ENCODE data around the gene MLLT6. TPM values are rescaled to one million over a fixed set of nuclear protein-coding genes. Genes with fewer than 3 reads are reported as not detected.

MLLT6 gene
- 100 to 1,000 TPM; 211 to 219 TPM for total RNA-seq

DNA sequence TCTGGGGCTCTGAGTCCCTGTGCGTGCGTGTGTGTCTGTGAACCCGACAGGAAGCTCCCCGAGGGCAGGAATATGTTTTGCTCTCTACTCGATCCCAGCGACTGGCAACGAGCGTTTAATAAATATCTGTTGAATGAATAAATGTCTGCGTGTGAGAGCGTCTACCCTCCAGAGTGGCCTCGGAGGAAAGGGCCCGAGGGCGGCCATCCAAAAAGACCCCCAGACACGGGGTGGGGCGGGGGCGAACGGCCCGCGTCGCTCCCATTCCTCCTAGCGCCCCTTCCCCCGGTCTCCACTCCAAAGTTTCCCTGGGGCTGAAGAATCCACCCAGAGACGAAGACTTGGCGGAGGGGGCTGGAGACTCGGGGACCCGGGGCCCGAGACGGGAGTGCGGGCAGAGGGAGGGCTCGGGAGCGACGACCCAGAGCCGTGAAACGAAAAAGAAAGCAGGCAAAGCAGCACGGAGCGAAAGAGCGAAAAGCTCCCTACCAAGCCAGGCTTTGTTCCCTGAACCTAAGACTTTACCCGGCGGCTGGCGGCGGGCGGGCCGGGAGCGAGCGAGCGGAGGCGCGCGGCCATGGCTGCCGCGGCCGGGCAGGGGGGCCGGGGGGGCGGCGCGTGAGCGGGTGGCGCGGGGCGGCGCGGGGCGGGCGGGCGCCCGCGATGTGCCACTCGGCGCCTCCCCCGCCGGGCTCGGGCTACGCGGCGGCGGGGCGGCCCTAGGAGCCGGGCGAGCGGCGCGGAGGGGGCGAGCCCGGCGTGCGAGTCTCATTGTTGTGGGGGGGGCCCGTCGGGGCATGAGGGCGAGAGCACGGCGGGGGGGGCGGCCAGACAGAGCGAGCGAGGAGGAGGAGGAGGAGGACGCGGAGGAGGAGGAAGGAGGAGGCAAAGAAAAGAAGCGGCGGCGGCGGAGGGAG is at the start of gene MLLT6:
Gene MLLT6 (plus strand): TSS at position 668 of the 917 bp plus-strand sequence. CDS start 360 bp downstream, outside the sequence.
- Mint-ChIP-seq H3K36me3 (ENCODE audit: low read depth) (peaks cover 32% of the 10 kb centered on the region), H3K27ac (peak within 1 kb of the TSS; percentile 97), H3K27me3 (ENCODE audit: low read depth) (no peaks in the 10 kb centered on the region), H3K4me1 (ENCODE audit: low read depth) (peaks cover 59% of the 10 kb centered on the region), H3K9me3 (ENCODE audit: insufficient read depth) (no peaks in the 10 kb centered on the region), H3K4me3 (peak within 1 kb of the TSS; percentile 95)
- POLR2A ChIA-PET = interaction anchor here (0.6 to 7.3 kb wide), 15 partner anchors 9 to 121 kb away, joined by 3 to 92 read pairs (median 9); partner anchors contain the start of genes CWC25 and PSMB3
- peak; percentile 38 for ATAC-seq
- peak; percentile 80 for DNase-seq
- CTCF ChIA-PET = interaction anchor here (1.6 to 3.9 kb wide), 5 partner anchors 8 to 30 kb away, joined by 5 to 27 read pairs (median 11); partner anchors contain the start of gene CISD3

DNA sequence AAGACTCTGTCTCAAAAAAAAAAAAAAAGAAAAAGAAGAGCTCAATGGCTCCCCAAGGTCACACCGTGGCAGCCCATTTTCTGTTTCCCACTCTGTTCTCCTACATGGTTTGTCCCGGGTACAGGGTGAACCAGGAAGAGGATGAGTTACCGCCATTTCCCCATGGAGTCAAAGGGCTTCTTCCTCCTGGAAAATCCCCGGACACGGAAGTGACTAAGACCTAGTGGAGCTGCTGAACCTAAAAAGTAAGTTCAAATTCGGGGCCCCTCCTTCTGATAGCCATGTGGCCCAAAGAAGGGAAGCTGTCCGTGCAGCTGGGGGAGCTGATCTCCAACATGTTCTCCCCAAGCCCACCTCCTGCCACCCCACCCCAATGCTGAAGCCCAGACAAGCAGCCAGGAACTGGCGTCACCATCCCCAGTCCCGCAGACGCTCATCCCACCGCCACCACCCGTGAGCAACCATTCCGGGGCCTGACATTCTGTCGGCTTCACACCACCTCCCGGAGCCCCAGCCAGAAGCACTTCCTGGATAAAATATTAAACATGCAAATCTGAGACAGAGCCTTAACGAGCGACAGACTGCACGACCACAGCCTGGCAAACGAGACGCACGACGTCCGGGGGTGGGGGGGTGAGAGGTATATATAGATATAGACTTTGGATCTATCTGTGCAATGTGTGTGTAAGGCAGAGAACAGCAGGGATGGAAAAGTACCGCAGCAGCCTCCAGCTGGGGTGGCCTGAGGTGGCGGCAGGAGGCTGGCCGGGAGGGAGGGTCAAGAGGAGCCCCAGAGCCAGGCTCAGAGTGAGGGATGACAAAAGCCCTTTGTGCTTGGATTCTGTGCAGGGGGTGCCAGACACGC is 47.9 kb upstream of the MLLT6 start:
- no peak for ATAC-seq
- ChIA-PET CTCF (interaction anchor here (1.8 to 3.1 kb wide), 3 partner anchors 10 to 99 kb away, joined by 4 to 9 read pairs (median 6); no protein-coding TSS in a partner anchor), POLR2A (no interaction called here)

GRCh38 chr17:38657824-38658740 is 47.0 kb upstream of the MLLT6 start:
- Mint-ChIP-seq H3K9me3 (ENCODE audit: insufficient read depth) (no peaks in the 10 kb centered on the region), H3K4me1 (ENCODE audit: low read depth) (peaks cover 27% of the 10 kb centered on the region), H3K4me3 (no peak overlapping the region), H3K36me3 (ENCODE audit: low read depth) (no peaks in the 10 kb centered on the region), H3K27me3 (ENCODE audit: low read depth) (peaks cover 16% of the 10 kb centered on the region), H3K27ac (peak overlapping the region; percentile 32)
- ChIA-PET POLR2A (no interaction called here), CTCF (interaction anchor here (1.9 to 14.3 kb wide), 3 partner anchors 9 to 100 kb away, joined by 6 to 345 read pairs (median 9); no protein-coding TSS in a partner anchor)
- ATAC-seq (no peak), DNase-seq (no peak)

More for the DNA sequence above, 47.9 kb upstream of the MLLT6 start:
- Mint-ChIP-seq H3K9me3 (ENCODE audit: insufficient read depth) (no peaks in the 10 kb centered on the region), H3K27me3 (ENCODE audit: low read depth) (peaks cover 16% of the 10 kb centered on the region), H3K4me1 (ENCODE audit: low read depth) (peaks cover 27% of the 10 kb centered on the region), H3K4me3 (no peak overlapping the region), H3K27ac (no peak overlapping the region), H3K36me3 (ENCODE audit: low read depth) (no peaks in the 10 kb centered on the region)
- no peak for DNase-seq

DNA sequence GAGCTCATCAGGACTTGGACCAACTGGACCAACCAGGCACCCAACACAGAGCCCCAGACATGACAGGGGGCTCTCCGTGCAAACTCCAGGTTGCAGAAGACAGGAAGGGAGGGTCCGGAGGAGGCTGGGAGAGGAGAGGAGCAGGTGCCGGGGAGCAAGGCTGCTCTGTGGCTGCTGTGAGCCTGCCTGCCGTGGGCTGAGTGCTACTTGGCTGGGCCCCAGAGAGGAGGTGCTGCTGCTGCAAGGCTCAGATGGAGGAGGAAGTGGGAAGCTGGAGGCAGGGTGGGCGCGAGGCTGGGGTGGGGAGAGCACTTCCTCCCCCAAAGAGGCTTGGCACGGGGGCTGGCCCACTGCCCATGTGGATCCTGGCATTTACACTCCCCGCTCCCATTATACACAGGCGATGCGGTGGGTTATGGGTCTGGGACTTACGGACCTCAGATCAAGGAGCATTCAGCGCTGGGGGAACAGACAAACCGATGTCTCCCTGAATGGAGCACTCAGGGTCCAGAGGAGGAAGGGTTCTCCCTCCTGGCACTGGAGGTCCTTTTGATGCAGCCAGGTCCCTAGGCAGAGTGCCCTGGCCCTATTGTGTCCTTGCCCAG is 46.2 kb upstream of the MLLT6 start:
- ATAC-seq (peak; percentile 29), DNase-seq (no peak)
- H3K9me3 Mint-ChIP-seq (ENCODE audit: insufficient read depth) = no peaks in the 10 kb centered on the region
- no peak overlapping the region for H3K4me3 Mint-ChIP-seq
- peaks cover 27% of the 10 kb centered on the region for H3K4me1 Mint-ChIP-seq (ENCODE audit: low read depth)
- H3K27ac Mint-ChIP-seq = peak overlapping the region; percentile 32
- H3K27me3 Mint-ChIP-seq (ENCODE audit: low read depth) = peaks cover 16% of the 10 kb centered on the region
- no peaks in the 10 kb centered on the region for H3K36me3 Mint-ChIP-seq (ENCODE audit: low read depth)
- ChIA-PET CTCF (interaction anchor here (3.1 to 14.3 kb wide), 2 partner anchors 8 to 101 kb away, joined by 9 to 345 read pairs; no protein-coding TSS in a partner anchor), POLR2A (interaction anchor here (0.6 kb wide), 1 partner anchor 15 kb away, joined by 3 read pairs; no protein-coding TSS in a partner anchor)

- POLR2A ChIA-PET = interaction anchor here (0.6 kb wide), 1 partner anchor 15 kb away, joined by 3 read pairs; no protein-coding TSS in a partner anchor
- DNase-seq = no peak
- no peaks in the 10 kb centered on the region for H3K9me3 Mint-ChIP-seq (ENCODE audit: insufficient read depth)
- no peaks in the 10 kb centered on the region for H3K36me3 Mint-ChIP-seq (ENCODE audit: low read depth)
- no peak for ATAC-seq
- H3K4me1 Mint-ChIP-seq (ENCODE audit: low read depth) = peaks cover 25% of the 10 kb centered on the region
- peaks cover 14% of the 10 kb centered on the region for H3K27me3 Mint-ChIP-seq (ENCODE audit: low read depth)
- H3K4me3 Mint-ChIP-seq = no peak overlapping the region
- CTCF ChIA-PET = interaction anchor here (3.1 to 14.3 kb wide), 2 partner anchors 8 to 101 kb away, joined by 9 to 345 read pairs; no protein-coding TSS in a partner anchor
- H3K27ac Mint-ChIP-seq = no peak overlapping the region
These were observed 45.7 kb upstream of the MLLT6 start for GRCh38 chr17:38659415-38659814.

DNA sequence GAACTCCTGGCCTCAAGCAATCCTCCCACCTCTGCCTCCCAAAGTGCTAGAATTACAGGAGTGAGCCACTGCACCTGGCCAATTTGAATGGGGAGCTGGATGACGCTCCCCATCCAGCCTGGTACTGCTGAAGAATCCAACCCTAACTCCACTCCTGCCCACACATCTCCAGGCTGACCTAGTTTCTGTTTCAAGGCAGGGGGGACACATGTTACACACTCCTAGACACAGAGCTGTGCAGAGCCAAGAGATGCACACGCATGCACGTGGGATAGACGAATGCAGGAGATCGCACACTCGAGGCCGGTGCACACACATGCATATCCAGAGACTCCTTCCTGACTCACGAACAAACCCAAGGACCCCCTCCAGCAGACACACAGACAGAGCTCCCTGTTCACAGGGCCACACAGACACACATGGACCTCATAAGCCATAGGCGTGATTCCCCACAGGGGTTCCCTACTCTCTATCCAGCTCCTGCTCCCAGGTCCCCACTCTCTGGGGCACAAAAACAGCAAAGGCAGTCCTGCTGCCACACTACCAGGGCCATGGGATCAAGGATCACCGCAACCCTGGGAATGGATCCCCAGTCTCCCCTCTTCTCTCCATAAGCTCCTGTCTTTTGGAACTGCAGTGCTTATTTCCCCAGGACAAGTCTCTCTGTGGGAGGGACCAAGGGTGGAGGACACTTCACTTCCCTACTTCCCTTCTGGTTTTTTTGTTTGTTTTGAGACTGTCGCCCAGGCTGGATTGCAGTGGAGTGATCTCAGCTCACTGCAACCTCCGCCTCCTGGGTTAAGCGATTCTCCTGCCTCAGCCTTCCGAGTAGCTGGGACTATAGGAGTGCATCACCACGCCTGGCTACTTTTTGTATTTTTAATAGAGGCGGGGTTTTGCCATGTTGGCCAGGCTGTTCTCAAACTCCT is 44.7 kb upstream of the MLLT6 start:
- Mint-ChIP-seq H3K4me1 (ENCODE audit: low read depth) (peaks cover 20% of the 10 kb centered on the region), H3K9me3 (ENCODE audit: insufficient read depth) (no peaks in the 10 kb centered on the region), H3K4me3 (no peak overlapping the region), H3K27ac (no peak overlapping the region), H3K27me3 (ENCODE audit: low read depth) (peaks cover 13% of the 10 kb centered on the region), H3K36me3 (ENCODE audit: low read depth) (no peaks in the 10 kb centered on the region)
- DNase-seq = no peak
- POLR2A ChIA-PET = interaction anchor here (0.6 kb wide), 1 partner anchor 1159 kb away, joined by 3 read pairs; no protein-coding TSS in a partner anchor
- CTCF ChIA-PET = interaction anchor here (14.3 kb wide), 1 partner anchor 102 kb away, joined by 345 read pairs; no protein-coding TSS in a partner anchor
- no peak for ATAC-seq

- peak; percentile 64 for DNase-seq
- Mint-ChIP-seq H3K36me3 (ENCODE audit: low read depth) (no peaks in the 10 kb centered on the region), H3K4me1 (ENCODE audit: low read depth) (peaks cover 9% of the 10 kb centered on the region), H3K9me3 (ENCODE audit: insufficient read depth) (no peaks in the 10 kb centered on the region), H3K27ac (no peak overlapping the region), H3K4me3 (no peak overlapping the region), H3K27me3 (ENCODE audit: low read depth) (peaks cover 22% of the 10 kb centered on the region)
- CTCF ChIA-PET = interaction anchor here (1.0 to 14.3 kb wide), 15 partner anchors 8 to 236 kb away, joined by 3 to 345 read pairs (median 4); partner anchors contain the start of gene EPOP
- peak; percentile 75 for ATAC-seq
- POLR2A ChIA-PET = no interaction called here
These were observed 41.8 kb upstream of the MLLT6 start for GRCh38 chr17:38663125-38663751.

DNA sequence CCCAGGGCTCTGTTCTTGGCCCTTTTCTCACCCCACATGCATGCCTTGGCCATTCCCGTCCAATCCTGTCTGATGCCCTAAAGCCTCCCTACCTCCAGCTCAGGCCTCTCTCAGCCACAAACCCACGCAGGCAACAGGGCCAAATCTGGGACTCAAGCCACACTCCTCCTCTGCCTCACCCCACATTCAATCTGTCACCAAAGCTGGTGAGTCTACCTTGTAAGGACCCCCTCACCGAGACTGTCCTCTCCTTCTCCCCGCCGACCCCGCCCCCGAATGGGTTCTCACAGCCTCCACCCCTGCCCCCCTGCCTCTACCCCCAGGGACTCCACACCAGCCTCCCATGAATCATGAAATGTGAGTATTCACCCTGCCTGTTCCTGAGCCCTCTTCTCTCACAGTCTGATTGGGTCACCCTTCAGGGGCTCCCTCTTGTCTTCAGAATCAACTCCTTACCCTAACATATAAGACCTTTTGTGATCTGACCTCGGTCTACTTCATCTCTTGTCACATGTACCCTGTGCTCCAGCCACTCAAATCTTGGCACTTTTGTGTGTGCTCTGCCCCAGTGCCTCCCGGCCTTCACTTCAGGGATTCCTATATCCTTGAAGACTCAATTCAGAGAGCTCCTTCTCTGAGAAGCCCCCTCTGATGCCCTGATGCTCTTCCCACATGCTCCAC is 41.0 kb upstream of the MLLT6 start:
- H3K27me3 Mint-ChIP-seq (ENCODE audit: low read depth) = peaks cover 30% of the 10 kb centered on the region
- CTCF ChIA-PET = interaction anchor here (1.0 to 14.3 kb wide), 13 partner anchors 8 to 237 kb away, joined by 3 to 345 read pairs (median 3); partner anchors contain the start of gene EPOP
- DNase-seq = no peak
- H3K4me3 Mint-ChIP-seq = no peak overlapping the region
- H3K27ac Mint-ChIP-seq = no peak overlapping the region
- H3K9me3 Mint-ChIP-seq (ENCODE audit: insufficient read depth) = no peaks in the 10 kb centered on the region
- peaks cover under 1% of the 10 kb centered on the region for H3K4me1 Mint-ChIP-seq (ENCODE audit: low read depth)
- no peak for ATAC-seq
- POLR2A ChIA-PET = no interaction called here
- no peaks in the 10 kb centered on the region for H3K36me3 Mint-ChIP-seq (ENCODE audit: low read depth)

Data from activated CD8-positive, alpha-beta T cell treated with anti-CD3 and anti-CD28 coated beads, Interleukin-2, amount 10 ng/mL, durations not matched to agents 7 days and 5 days (primary cell).